GM23338 (cell line): Measurements from ENCODE around the gene CORO7. TPM values are rescaled to one million over a fixed set of nuclear protein-coding genes. Genes with fewer than 3 reads are reported as not detected.

Experiments used
- ATAC-seq: fragments of 200-7000 bp; cut with Tn5 transposase; 3 replicates; pipeline ENCODE4 v1.9.1; 2020
- DNase-seq: peaks from one replicate; pipeline ENCODE4 v3.0.0-alpha.2; 2015; ENCODE audit warnings: low spot score
- H2AFZ ChIP-seq: fragments of 200-600 bp; sonication (generic); 2 replicates; pipeline ENCODE4 v1.8.0; 2016; ENCODE audit warnings: antibody characterized with exemption, mild to moderate bottlenecking, moderate library complexity
- H3F3A ChIP-seq: fragments of 200-600 bp; sonication (generic); replicated peaks from 2 replicates; pipeline ENCODE4 v1.8.0; 2017; ENCODE audit warnings: antibody characterized with exemption, mixed run types, low read depth
- H3K27ac ChIP-seq: fragments of 200-600 bp; sonication (generic); 2 replicates; pipeline ENCODE4 v1.6.1; 2016; ENCODE audit warnings: low read depth
- H3K27me3 ChIP-seq: fragments of 200-600 bp; sonication (generic); 2 replicates; pipeline ENCODE4 v1.8.0; 2016; ENCODE audit warnings: mild to moderate bottlenecking, mixed run types, moderate library complexity; ENCODE audit not compliant: insufficient read depth
- H3K36me3 ChIP-seq: fragments of 200-600 bp; sonication (generic); 2 replicates; pipeline ENCODE4 v1.8.0; 2016; ENCODE audit warnings: mild to moderate bottlenecking; ENCODE audit not compliant: insufficient read depth
- H3K4me1 ChIP-seq: fragments of 200-600 bp; sonication (generic); 2 replicates; pipeline ENCODE4 v1.8.0; 2016; ENCODE audit warnings: mild to moderate bottlenecking, moderate library complexity; ENCODE audit not compliant: insufficient read depth
- H3K4me2 ChIP-seq: fragments of 200-600 bp; sonication (generic); 2 replicates; pipeline ENCODE4 v1.7.1; 2017; ENCODE audit warnings: mixed run types
- H3K4me3 ChIP-seq: fragments of 200-600 bp; sonication (generic); 2 replicates; pipeline ENCODE4 v1.6.1; 2016; ENCODE audit warnings: mixed run types
- H3K79me2 ChIP-seq: fragments of 200-600 bp; sonication (generic); replicated peaks from 2 replicates; pipeline ENCODE4 v1.8.0; 2017; ENCODE audit warnings: mild to moderate bottlenecking; ENCODE audit not compliant: insufficient read depth
- H3K9me2 ChIP-seq: fragments of 200-600 bp; sonication (generic); 2 replicates; pipeline ENCODE4 v1.8.0; 2017; ENCODE audit not compliant: insufficient read depth
- H4K20me1 ChIP-seq: fragments of 200-600 bp; sonication (generic); replicated peaks from 2 replicates; pipeline ENCODE4 v1.8.0; 2017; ENCODE audit warnings: mild to moderate bottlenecking; ENCODE audit not compliant: insufficient read depth
- H3K27ac Mint-ChIP-seq: 2 replicates; pipeline ENCODE4 v1.8.0; 2020; ENCODE audit warnings: inconsistent platforms, mild to moderate bottlenecking, moderate library complexity, mixed read lengths
- H3K27me3 Mint-ChIP-seq: 3 replicates; pipeline ENCODE4 v1.8.0; 2022; ENCODE audit warnings: low read depth, mild to moderate bottlenecking, moderate library complexity, mixed read lengths, inconsistent platforms; ENCODE audit not compliant: insufficient read depth, poor library complexity
- H3K36me3 Mint-ChIP-seq: 3 replicates; pipeline ENCODE4 v1.8.0; 2021; ENCODE audit warnings: low read depth, mild to moderate bottlenecking, inconsistent platforms, moderate library complexity, mixed read lengths
- H3K4me1 Mint-ChIP-seq: 3 replicates; pipeline ENCODE4 v1.8.0; 2020; ENCODE audit warnings: mild to moderate bottlenecking, inconsistent platforms, mixed read lengths
- H3K4me3 Mint-ChIP-seq: 3 replicates; pipeline ENCODE4 v1.8.0; 2021; ENCODE audit warnings: moderate library complexity, mild to moderate bottlenecking, inconsistent platforms, mixed read lengths
- H3K9me3 Mint-ChIP-seq: 3 replicates; pipeline ENCODE4 v1.8.0; 2020; ENCODE audit warnings: moderate library complexity, mild to moderate bottlenecking, inconsistent platforms, mixed read lengths
- ETS1 ChIP-seq: IDR thresholded peaks from 2 replicates; pipeline ENCODE4 v1.6.1; 2016; ENCODE audit warnings: antibody characterized with exemption
- EZH2 ChIP-seq: fragments of 200-600 bp; sonication (generic); IDR thresholded peaks from one replicate; pipeline ENCODE4 v1.8.0; 2017; ENCODE audit warnings: antibody characterized with exemption, mild to moderate bottlenecking, low read depth; ENCODE audit not compliant: unreplicated experiment
- EZH2phosphoT487 ChIP-seq: fragments of 200-600 bp; sonication (generic); IDR thresholded peaks from one replicate; pipeline ENCODE4 v1.8.1; 2018; ENCODE audit warnings: antibody characterized with exemption; ENCODE audit not compliant: unreplicated experiment
- JUNB ChIP-seq: IDR thresholded peaks from one replicate; pipeline ENCODE4 v1.6.1; 2016; ENCODE audit warnings: antibody characterized with exemption; ENCODE audit not compliant: unreplicated experiment
- NANOG ChIP-seq: IDR thresholded peaks from 2 replicates; pipeline ENCODE4 v1.6.1; 2016; ENCODE audit warnings: antibody characterized with exemption, borderline replicate concordance
- POLR2AphosphoS5 ChIP-seq: IDR thresholded peaks from 2 replicates; pipeline ENCODE4 v1.6.1; 2016; ENCODE audit warnings: antibody characterized with exemption, low read depth
- REST ChIP-seq: IDR thresholded peaks from one replicate; pipeline ENCODE4 v1.6.1; 2018; ENCODE audit warnings: antibody characterized with exemption; ENCODE audit not compliant: unreplicated experiment
- STAT1 ChIP-seq: IDR thresholded peaks from one replicate; pipeline ENCODE4 v1.6.1; 2016; ENCODE audit warnings: antibody characterized with exemption; ENCODE audit not compliant: unreplicated experiment
- ZNF331 ChIP-seq: fragments of 250-450 bp; sonication (Bioruptor Pico); IDR thresholded peaks from 2 replicates; pipeline ENCODE4 v1.5.0; 2020; ENCODE audit warnings: low read depth, mild to moderate bottlenecking, moderate library complexity
- ZNF462 ChIP-seq: fragments of 250-450 bp; sonication (Bioruptor Pico); IDR thresholded peaks from 2 replicates; pipeline ENCODE4 v1.5.0; 2020; ENCODE audit warnings: mild to moderate bottlenecking, moderate library complexity
- polyA plus RNA-seq: library from polyadenylated mRNA; unstranded; fragments of >200 nt; fragmentation: Nextera tagmentation; extraction: Ambion mirVana; gene quantifications from 2 replicates; pipeline ENCODE4 v1.2.1, GENCODE V29; 2016
- total RNA-seq: library from RNA; depleted of rRNA; stranded (reverse); fragments of >200 nt; shearing (Covaris generic); gene quantifications from 2 replicates; pipeline ENCODE4 v1.2.3, GENCODE V29; 2014

CORO7 gene
- total and polyA plus RNA-seq, 2 experiments from 2014 or later = 14.2 to 46.4 TPM

GRCh38 chr16:4324492-4325252 lies 91.7 kb downstream of the CORO7 start:
- no peak overlapping the region for H2AFZ ChIP-seq
- H3K27ac Mint-ChIP-seq = peak overlapping the region; percentile 34; the same call in 1 of the 2 replicates
- DNase-seq (no peak), ATAC-seq (no peak)
- H3K4me3 ChIP-seq = no peak overlapping the region
- no peaks in the 10 kb centered on the region; the same call in 1 of the 2 replicates for H4K20me1 ChIP-seq
- H3K27me3 ChIP-seq = no peaks in the 10 kb centered on the region
- TF ChIP-seq NANOG (no peak), ETS1 (no peak), JUNB (no peak), REST (no peak), POLR2AphosphoS5 (no peak), ZNF331 (CRISPR knock-in tag) (no peak), ZNF462 (CRISPR knock-in tag) (no peak), STAT1 (no peak), EZH2phosphoT487 (no peak), EZH2 (no peak)
- peak overlapping the region; percentile 73 for H3K4me2 ChIP-seq
- H3K36me3 Mint-ChIP-seq = no peaks in the 10 kb centered on the region
- peaks cover 7% of the 10 kb centered on the region for H3K27me3 Mint-ChIP-seq
- peak overlapping the region; percentile 15; the same call in 1 of the 3 replicates for H3K4me3 Mint-ChIP-seq
- no peaks in the 10 kb centered on the region for H3K36me3 ChIP-seq
- no peaks in the 10 kb centered on the region for H3K9me3 Mint-ChIP-seq
- H3K27ac ChIP-seq = 0 out of 2 replicates have a peak overlapping the region, but pooled peaks have one; percentile 80
- H3K9me2 ChIP-seq = no peaks in the 10 kb centered on the region
- H3K4me1 ChIP-seq = peaks cover 28% of the 10 kb centered on the region
- peaks cover 72% of the 10 kb centered on the region for H3K79me2 ChIP-seq
- peaks cover 19% of the 10 kb centered on the region for H3K4me1 Mint-ChIP-seq
- H3F3A ChIP-seq = peaks cover 13% of the 10 kb centered on the region; the same call in 1 of the 2 replicates
